Melanocyte of skin (primary cell): Measurements from ENCODE around the gene DDX42. TPM values are rescaled to one million over a fixed set of nuclear protein-coding genes. Genes with fewer than 3 reads are reported as not detected.

Source experiments
- total RNA-seq, 2 donors: library from RNA; depleted of rRNA; stranded (reverse); fragments of >200 nt; gene quantifications; 2 replicates each; pipeline ENCODE4 v1.2.3, GENCODE V29; 2012

Gene DDX42, protein sequence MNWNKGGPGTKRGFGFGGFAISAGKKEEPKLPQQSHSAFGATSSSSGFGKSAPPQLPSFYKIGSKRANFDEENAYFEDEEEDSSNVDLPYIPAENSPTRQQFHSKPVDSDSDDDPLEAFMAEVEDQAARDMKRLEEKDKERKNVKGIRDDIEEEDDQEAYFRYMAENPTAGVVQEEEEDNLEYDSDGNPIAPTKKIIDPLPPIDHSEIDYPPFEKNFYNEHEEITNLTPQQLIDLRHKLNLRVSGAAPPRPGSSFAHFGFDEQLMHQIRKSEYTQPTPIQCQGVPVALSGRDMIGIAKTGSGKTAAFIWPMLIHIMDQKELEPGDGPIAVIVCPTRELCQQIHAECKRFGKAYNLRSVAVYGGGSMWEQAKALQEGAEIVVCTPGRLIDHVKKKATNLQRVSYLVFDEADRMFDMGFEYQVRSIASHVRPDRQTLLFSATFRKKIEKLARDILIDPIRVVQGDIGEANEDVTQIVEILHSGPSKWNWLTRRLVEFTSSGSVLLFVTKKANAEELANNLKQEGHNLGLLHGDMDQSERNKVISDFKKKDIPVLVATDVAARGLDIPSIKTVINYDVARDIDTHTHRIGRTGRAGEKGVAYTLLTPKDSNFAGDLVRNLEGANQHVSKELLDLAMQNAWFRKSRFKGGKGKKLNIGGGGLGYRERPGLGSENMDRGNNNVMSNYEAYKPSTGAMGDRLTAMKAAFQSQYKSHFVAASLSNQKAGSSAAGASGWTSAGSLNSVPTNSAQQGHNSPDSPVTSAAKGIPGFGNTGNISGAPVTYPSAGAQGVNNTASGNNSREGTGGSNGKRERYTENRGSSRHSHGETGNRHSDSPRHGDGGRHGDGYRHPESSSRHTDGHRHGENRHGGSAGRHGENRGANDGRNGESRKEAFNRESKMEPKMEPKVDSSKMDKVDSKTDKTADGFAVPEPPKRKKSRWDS
- total RNA-seq, result 10 to 100 TPM; 63.3 to 67.9 TPM

DNA sequence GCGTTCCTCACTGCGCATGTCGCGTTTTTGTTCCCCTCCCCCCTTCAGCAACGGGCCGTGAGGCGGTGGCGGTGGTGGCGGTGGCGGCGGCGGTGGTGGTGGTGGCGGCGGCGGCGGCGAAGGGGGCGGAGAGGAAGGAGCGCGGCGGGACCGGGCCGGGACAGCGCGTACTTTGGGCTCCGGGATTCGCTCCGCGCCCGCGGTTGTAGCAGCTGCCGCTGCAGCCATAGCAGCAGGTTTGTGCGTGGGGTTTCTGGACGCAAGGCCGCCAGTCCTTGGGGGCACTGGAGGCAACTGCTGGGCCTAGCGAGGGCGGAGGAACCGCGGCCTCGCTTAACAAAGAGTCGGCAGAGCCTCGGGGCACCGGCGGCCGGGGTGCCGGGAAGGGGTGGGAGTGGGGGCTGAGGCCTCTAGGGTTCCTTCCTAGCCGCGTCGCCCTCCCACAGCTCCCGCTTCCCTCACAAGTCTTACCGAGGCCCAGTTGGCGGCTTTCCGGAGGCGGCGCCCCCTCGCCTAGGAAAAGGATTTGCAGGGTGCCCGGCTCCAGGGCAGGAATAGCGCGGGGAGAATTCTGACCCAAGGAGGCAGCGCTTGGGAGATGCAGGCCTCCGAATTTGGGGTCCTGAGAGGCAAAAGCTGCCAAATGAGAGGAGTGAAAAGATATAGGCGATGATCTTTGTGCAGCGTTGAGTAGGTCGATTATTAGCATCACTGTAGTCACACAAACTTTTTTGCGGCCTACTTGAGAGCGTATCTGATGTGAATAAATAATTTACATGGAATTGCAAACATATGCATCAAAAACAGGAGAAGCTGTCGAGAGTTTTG, at the start of gene DDX42:
DDX42 (plus strand) TSS at position 30 of the 828 bp plus-strand sequence. CDS start 12,880 bp downstream, outside the sequence.

DNA sequence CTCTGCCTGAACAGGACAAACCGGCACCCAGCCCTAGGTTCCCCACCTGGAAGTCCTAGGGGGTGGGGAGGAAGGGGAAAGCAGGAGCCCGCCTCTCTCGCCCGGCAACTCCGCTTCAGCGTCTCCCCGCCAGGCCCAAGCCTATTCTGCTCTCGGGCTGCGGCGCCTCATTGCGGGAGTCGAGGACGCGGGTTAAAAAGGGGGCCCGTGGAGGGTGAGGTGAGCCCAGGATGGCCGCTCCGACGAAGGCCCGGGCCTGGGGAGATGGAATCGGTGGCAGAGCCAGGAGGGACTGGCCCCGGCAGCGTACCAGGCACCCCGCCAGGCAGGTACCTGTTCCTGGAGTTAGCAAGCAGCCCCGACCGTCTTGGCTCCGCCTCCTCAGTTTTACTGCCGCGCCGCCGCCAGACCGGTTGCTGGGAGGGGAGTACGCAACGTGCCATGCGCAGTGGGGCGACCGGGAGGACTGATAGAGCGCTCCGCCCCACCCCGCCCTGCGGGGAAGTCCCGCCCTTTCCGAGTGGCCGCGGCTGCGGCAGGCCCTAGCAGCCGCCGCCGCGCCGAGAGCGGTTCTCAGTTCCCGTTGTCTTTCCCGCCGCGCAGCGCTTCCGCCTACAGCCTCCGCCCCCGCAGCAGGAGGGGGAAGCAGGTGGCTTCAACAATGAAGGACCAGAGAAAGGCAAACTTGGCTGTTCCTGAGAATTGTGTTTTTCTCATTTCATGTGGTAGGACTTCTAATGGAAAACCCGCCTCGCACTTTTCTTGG, 32.4 kb upstream of the DDX42 start, which contains the start of gene STRADA:
STRADA (minus strand) TSS at position 392 of the 766 bp plus-strand sequence. CDS start 13,430 bp downstream, outside the sequence.

DNA sequence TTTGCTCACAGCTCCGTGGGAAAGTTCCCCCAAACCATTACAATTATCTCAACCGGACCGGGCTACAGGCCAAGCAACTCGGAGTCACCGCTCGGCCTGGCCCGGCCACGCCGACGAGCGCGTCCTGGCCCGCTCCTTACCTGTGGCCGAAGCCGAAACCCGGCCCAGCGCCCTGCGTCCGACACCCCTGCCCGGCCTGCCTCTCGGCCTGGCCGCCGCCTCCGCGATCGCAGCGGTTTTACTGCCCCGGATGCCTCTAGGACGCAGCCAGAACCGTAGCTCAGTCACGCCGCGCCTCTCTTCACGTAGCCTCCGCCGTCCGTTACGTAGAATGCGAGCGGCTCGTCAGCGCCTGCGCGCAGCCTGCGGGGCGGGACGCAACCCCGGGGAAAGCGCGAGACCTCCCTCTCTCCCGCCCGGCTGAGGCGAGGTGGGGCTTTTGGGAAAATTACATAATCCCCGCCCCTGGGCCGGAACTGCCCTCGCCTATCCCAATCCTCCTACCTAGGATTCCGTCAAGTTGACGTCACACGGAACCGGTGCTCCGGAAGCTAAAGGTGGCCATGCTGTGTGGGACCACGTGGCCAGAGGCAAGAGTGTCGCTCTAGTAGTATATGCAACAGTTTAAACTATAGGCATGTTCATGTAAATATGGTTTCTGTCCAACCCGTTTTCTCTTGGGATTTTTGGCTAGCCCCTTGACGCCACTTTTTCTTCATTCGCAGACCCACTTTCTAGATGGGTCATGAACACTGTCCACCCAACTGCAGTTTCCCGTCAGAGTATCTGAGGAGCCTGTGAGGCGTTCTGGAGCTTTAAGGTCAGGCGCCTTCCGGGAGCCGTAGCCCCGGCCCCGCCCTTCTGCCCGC, 464 bp upstream of the DDX42 start, which contains the start of gene CCDC47:
CCDC47 (minus strand) TSS at position 326 of the 869 bp plus-strand sequence. CDS start 7,422 bp downstream, outside the sequence.

DNA sequence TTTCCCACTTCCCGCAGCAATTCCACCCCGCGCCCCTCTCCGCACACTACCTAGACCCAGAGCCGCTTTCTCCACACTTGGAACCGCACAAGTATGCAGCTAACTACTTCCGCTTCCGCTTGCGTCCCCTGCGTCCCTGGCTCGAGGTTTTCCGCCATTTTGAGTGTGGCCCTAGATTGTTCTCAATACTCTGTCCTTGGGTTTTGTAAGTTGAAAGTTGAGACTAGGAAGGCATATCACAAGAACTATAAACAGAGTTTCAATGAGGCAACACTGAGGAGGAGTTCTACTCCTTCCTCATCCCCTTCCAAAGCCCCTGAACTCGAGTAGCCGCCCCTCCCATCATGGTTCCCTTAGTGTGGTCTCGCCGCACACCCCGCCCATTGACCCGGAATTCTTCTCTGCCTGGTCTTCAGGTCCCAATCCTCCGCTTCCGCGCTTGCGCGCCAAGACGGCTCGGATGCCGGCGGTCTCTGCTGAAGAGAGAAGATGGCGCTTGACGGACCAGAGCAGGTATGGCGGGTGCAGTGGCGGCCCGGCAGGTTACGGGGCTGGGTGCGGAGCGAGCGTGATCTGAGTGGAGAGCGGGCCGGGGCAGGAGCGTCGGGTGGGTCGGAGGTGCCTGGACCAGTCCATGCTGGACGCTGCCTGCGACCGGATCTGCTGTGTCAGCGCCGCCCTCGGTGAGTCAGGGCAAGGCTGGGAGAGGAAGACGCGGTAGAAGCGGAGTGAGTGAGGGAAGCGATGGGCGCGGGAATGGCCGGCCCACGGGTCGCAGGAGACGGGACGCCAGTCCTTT, 53.2 kb downstream of the DDX42 start, which contains the start of the genes FTSJ3 and PSMC5:
FTSJ3 (minus strand) TSS at position 662 of the 799 bp plus-strand sequence. CDS start 761 bp downstream, outside the sequence.
PSMC5 (plus strand) TSS at position 430 of the 799 bp plus-strand sequence; CDS start at position 490, 60 bp downstream.

DNA sequence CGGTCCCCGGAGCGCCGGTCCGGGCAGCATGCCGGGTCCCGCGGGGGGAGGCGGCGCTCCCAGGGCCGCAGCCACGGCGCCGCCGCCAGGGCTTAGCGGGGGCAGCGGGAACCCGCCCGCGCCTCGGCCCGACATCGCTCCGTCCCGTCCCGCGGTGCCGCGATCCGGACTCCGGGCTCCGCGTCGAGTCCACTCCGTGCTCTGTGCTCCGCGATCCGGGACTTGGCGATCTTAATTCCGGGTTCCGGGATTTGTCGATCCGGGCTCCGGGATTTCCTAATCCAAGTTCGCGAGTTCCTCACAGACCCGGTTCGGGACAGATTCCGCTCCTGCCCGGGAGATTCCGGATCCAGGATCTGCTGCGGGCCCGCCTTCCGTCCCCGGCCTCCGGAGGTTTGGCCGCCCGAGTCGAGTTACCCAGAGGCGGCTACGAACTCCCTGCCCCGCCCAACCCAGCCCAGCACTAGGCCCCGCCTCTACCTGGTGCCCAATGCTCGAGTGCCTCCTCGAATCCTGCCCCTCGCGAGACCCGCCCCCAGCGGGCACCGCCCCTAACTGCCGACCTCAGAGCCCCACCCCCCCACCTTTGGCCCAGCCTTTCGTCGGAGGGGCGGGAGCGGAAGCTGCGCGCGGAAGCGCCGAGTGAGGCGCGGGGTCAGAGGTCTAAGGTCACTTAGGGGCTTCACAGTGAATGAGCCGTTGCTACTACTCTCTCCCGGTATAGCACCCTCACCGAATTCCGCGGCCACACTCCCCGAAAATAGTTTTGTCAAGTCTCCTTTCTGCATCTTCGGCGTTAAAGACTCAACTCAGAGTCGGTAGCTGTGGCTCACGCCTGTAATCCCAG, 68.8 kb downstream of the DDX42 start, which contains the start of gene SMARCD2:
SMARCD2 (minus strand) TSS at position 146 of the 847 bp plus-strand sequence; CDS start at position 135, 11 bp downstream.

Other genes starting within 250 kb of the DDX42 start
- gene DCAF7, start 223.7 kb upstream of the DDX42 start, total RNA-seq, result 10 to 100 TPM; 34.4 to 50.0 TPM
- gene TACO1, start 173.3 kb upstream of the DDX42 start, total RNA-seq, result 10 to 100 TPM; 20.0 to 38.3 TPM
- gene MAP3K3, start 151.8 kb upstream of the DDX42 start, total RNA-seq, result 10 to 100 TPM; 52.0 to 60.6 TPM
- gene LIMD2, start 74.0 kb upstream of the DDX42 start, total RNA-seq, result 10 to 100 TPM; 27.2 to 39.0 TPM
- gene STRADA, start 32.4 kb upstream of the DDX42 start, total RNA-seq, result 10 to 100 TPM; 34.3 to 34.4 TPM
- 10 to 100 TPM; 57.5 to 75.6 TPM for gene CCDC47, start 573 bp upstream of the DDX42 start, total RNA-seq
- 10 to 100 TPM; 21.3 to 43.0 TPM for gene PSMC5, start 53.3 kb downstream of the DDX42 start, total RNA-seq
- gene FTSJ3, start 53.5 kb downstream of the DDX42 start, total RNA-seq, result 10 to 100 TPM; 57.8 to 80.9 TPM
- 10 to 100 TPM; 93.6 to 97.7 TPM for gene SMARCD2, start 68.5 kb downstream of the DDX42 start, total RNA-seq
- gene CSH2, start 99.5 kb downstream of the DDX42 start, total RNA-seq, result not detected
- not detected for gene GH2, start 107.8 kb downstream of the DDX42 start, total RNA-seq
- gene CSH1, start 122.4 kb downstream of the DDX42 start, total RNA-seq, result not detected
- not detected for gene CSHL1, start 137.1 kb downstream of the DDX42 start, total RNA-seq
- gene GH1, start 144.7 kb downstream of the DDX42 start, total RNA-seq, result not detected
- gene CD79B, start 158.2 kb downstream of the DDX42 start, total RNA-seq, result 10 to 100 TPM; 20.6 to 29.0 TPM
- not detected for gene SCN4A, start 198.7 kb downstream of the DDX42 start, total RNA-seq
- under 1 TPM in 1 of 2 donors, not detected in 1; under 0.01 TPM for gene PRR29, start 224.2 kb downstream of the DDX42 start, total RNA-seq
- under 1 TPM in 1 of 2 donors, not detected in 1; 0.33 TPM for gene ICAM2, start 246.5 kb downstream of the DDX42 start, total RNA-seq